ENCODE results near the gene MGAT3.

DNA sequence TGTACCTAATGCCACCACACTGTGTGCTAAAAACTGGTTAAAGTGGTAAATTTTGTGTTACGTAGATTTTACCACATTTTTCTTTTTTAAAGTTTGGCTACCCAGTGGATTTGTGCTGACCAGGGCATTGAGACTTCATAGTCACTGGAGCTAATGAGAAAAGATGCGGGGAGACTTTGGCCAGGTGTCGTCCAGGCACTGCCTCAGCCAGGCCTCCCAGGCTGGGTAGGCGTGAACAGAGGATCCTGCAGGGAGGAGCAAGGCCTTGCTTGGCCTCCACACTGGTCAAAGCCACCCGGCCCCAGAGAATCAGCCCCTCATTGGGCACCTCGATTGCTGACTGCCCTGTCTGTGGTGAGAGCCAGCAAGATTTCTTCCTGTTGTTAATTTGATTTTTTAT lies 13.4 kb upstream of the MGAT3 start:
- TF ChIP-seq, protein P1, sequence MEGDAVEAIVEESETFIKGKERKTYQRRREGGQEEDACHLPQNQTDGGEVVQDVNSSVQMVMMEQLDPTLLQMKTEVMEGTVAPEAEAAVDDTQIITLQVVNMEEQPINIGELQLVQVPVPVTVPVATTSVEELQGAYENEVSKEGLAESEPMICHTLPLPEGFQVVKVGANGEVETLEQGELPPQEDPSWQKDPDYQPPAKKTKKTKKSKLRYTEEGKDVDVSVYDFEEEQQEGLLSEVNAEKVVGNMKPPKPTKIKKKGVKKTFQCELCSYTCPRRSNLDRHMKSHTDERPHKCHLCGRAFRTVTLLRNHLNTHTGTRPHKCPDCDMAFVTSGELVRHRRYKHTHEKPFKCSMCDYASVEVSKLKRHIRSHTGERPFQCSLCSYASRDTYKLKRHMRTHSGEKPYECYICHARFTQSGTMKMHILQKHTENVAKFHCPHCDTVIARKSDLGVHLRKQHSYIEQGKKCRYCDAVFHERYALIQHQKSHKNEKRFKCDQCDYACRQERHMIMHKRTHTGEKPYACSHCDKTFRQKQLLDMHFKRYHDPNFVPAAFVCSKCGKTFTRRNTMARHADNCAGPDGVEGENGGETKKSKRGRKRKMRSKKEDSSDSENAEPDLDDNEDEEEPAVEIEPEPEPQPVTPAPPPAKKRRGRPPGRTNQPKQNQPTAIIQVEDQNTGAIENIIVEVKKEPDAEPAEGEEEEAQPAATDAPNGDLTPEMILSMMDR (IDR thresholded peaks at IDR 0.05 in 8 of 11, conservative IDR thresholded peaks at IDR 0.05 in 3 of 11) = no peak
- TF ChIP-seq POLR2A (IDR thresholded peaks at IDR 0.05) = no peak

Data from spleen (tissue), 7 donors.